RWPE2 (cell line): ENCODE measurements around the gene SLCO3A1.
"Not testable (repeated sequence)": the region's sequence is repeated elsewhere in the genome, so short reads cannot be mapped to it uniquely, and the experiment has no call there.

Source experiments
- ATAC-seq: fragments of 200-7000 bp; cut with Tn5 transposase; 3 replicates; pipeline ENCODE4 v1.9.1; 2021; ENCODE audit warnings: low read depth
- DNase-seq: peaks from one replicate; pipeline ENCODE4 v3.0.0-alpha.2; 2020; ENCODE audit warnings: low spot score
- H3K27ac ChIP-seq: fragments of 450-650 bp; 2 replicates; pipeline ENCODE4 v1.5.1; 2017; ENCODE audit warnings: mild to moderate bottlenecking; ENCODE audit not compliant: poor library complexity, severe bottlenecking
- H3K27me3 ChIP-seq: fragments of 250-450 bp; sonication (Bioruptor Pico); 2 replicates; pipeline ENCODE4 v1.5.1; 2021; ENCODE audit warnings: mild to moderate bottlenecking, moderate library complexity; ENCODE audit not compliant: insufficient read depth, poor library complexity, severe bottlenecking
- H3K36me3 ChIP-seq: fragments of 250-450 bp; sonication (Bioruptor Pico); 2 replicates; pipeline ENCODE4 v1.5.1; 2020; ENCODE audit warnings: low read depth, mild to moderate bottlenecking, moderate library complexity
- H3K4me1 ChIP-seq: fragments of 250-450 bp; sonication (Bioruptor Pico); 2 replicates; pipeline ENCODE4 v1.5.1; 2021; ENCODE audit warnings: mild to moderate bottlenecking, moderate library complexity; ENCODE audit not compliant: insufficient read depth, poor library complexity, severe bottlenecking
- H3K4me3 ChIP-seq: fragments of 250-450 bp; sonication (Bioruptor Pico); 2 replicates; pipeline ENCODE4 v1.5.1; 2021; ENCODE audit warnings: mild to moderate bottlenecking, moderate library complexity; ENCODE audit not compliant: severe bottlenecking
- H3K9me3 ChIP-seq: fragments of 250-450 bp; sonication (Bioruptor Pico); 2 replicates; pipeline ENCODE4 v1.5.1; 2021; ENCODE audit warnings: mild to moderate bottlenecking, moderate library complexity; ENCODE audit not compliant: severe bottlenecking
- TF ChIP-seq, protein P1 (sequence below): fragments of 450-650 bp; IDR thresholded peaks from one replicate; pipeline ENCODE4 v1.5.1; 2017; ENCODE audit warnings: mild to moderate bottlenecking, moderate library complexity; ENCODE audit not compliant: poor library complexity, severe bottlenecking

Gene SLCO3A1

DNA sequence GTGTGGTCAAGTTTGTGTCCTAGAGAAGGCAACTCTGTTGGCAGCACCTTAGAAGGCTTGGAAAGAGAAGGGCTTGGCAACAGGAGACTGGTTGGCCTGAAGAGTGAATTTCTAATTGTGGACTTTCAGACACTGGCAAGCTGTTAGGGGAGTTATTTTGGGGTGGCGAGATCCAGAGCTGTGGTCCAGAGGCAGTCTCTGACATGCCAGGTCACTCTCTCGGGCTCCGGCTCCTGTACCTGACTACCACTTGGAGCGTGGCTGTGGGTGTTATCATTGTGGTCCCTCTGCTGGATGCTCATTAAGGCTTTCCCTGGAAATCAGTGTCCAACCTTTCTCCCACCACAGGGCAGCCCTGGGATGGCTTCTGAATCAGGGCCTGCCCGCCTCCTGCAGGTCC lies 209.0 kb downstream of the SLCO3A1 start:
- H3K4me1 ChIP-seq, result peaks cover 8% of the 10 kb centered on the region
- H3K4me3 ChIP-seq, result no peak overlapping the region
- H3K36me3 ChIP-seq, result no peaks in the 10 kb centered on the region
- no peaks in the 10 kb centered on the region for H3K27me3 ChIP-seq
- no peaks in the 10 kb centered on the region for H3K9me3 ChIP-seq
- TF ChIP-seq, protein P1, sequence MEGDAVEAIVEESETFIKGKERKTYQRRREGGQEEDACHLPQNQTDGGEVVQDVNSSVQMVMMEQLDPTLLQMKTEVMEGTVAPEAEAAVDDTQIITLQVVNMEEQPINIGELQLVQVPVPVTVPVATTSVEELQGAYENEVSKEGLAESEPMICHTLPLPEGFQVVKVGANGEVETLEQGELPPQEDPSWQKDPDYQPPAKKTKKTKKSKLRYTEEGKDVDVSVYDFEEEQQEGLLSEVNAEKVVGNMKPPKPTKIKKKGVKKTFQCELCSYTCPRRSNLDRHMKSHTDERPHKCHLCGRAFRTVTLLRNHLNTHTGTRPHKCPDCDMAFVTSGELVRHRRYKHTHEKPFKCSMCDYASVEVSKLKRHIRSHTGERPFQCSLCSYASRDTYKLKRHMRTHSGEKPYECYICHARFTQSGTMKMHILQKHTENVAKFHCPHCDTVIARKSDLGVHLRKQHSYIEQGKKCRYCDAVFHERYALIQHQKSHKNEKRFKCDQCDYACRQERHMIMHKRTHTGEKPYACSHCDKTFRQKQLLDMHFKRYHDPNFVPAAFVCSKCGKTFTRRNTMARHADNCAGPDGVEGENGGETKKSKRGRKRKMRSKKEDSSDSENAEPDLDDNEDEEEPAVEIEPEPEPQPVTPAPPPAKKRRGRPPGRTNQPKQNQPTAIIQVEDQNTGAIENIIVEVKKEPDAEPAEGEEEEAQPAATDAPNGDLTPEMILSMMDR, result no peak
- no peak for DNase-seq
- H3K27ac ChIP-seq, result no peak overlapping the region
- no peak for ATAC-seq

DNA sequence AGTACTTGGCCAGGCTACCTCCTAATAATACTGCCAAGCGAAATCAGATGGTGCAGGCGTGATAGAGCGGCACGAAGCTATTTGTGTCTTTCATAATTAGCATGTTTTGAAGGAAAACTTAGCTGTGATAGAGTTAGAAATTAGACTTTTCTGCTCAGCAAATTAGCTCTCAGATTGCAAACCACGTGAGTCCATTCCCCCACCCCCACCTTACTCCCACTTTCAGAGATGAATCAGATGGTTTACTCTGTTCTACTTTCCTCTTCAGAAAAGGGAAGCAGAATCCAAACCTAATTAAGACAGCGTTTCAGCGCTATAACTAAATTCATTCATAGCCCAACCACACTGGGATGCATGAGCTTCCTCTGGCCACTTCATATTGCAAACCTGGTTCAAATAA lies 214.6 kb downstream of the SLCO3A1 start:
- Histone ChIP-seq H3K4me1 (peaks cover 11% of the 10 kb centered on the region), H3K9me3 (no peaks in the 10 kb centered on the region), H3K4me3 (no peak overlapping the region), H3K27ac (no peak overlapping the region), H3K27me3 (no peaks in the 10 kb centered on the region), H3K36me3 (no peaks in the 10 kb centered on the region)
- ATAC-seq (no peak), DNase-seq (no peak)
- TF ChIP-seq, protein P1, result no peak

DNA sequence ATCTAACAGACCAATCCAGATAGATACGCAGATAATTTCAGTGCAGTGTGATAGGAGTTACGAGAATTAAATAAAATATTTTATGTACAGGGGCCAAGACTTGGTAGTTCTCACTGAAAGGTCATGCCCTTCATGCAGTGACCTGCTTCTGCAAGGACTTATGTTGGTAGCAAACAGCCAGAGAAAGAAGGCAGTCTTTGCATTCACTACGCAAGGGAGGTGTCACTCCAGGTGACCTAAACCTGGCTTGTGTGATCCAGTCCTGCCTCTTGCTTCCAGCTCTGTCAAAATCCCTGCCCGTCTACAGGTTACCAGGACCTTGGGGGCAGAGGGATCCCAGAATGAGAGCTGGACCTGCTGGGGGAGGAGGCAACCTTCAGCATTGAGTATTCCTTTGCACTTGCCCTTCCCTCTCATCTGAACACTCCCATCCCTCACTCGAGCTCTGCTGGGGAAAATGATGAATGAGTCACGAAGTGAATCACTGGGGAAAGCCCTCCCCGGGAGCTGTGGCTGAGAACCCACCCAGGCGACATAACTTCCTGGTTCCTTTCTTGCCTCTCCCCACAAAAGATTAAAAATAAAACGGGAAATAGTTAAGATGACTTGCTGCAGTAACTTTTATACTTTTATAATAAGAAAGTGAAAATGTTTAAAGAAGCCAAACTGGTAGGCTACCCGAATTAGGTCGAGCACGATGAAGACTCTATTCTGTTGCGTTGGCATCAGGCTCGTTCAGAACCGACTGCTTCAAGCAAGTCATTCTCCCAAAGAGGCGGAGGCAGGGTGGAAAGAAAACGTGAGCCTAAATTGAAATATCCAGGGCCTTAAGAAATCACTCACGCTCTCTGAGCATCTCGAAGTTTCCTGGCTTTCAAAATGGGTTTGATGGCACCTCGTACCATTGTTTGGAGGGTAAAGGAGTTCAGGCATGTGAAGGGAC lies 216.1 kb downstream of the SLCO3A1 start:
- DNase-seq (peak; percentile 83), ATAC-seq (peak; percentile 100)
- Histone ChIP-seq H3K9me3 (no peaks in the 10 kb centered on the region), H3K36me3 (no peaks in the 10 kb centered on the region), H3K27me3 (no peaks in the 10 kb centered on the region), H3K4me3 (no peak overlapping the region), H3K27ac (peak overlapping the region; percentile 50), H3K4me1 (peaks cover 19% of the 10 kb centered on the region)
- TF ChIP-seq, protein P1, result no peak

DNA sequence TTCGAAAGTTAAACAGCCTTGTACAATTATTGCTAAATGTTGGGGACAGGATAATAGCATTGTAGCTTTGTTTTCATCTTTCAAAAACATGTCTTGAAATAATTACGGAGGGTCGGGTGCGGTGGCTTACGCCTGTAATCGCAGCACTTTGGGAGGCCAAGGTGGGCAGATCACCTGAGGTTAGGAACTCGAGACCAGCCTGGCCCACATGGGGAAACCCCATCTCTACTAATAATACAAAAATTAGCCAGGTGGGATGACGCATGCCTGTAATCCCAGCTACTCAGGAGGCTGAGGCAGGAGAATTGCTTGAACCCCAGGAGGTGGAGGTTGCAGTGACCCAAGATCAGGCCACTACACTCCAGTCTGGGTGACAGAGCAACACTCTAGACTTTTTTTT lies 216.7 kb downstream of the SLCO3A1 start:
- not testable (repeated sequence) for H3K36me3 ChIP-seq, H3K27me3 ChIP-seq, ATAC-seq, DNase-seq, H3K4me3 ChIP-seq, H3K9me3 ChIP-seq
- Histone ChIP-seq H3K4me1 (peaks cover 19% of the 10 kb centered on the region), H3K27ac (peak overlapping the region; percentile 50)

DNA sequence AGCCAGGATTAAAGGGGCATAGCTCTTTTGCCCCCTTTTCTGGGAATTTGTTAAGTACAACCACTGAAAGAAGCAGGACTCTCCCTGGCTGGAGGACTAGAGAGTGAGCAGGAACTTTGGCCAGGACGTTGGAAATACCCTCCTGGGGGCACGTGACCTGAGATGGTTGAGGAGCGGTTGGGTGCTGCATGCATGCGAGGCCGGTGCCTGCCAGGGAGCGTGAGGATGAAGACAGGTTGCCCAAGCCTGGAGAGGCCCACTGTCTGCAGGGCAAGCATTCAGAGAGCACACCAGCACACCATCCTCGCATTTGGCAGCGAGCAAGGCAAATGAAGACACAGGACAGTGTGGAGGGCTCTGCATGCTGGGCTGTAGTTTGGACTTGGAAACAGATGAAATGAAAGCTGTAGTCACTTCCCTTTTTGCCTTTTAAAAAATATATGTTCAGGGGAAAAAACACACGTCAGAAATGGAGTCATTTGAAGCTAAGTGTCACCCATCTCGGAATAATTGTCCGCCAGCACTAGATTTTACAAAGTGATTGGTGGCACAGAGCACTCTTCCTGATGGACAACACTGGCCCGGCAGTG lies 217.6 kb downstream of the SLCO3A1 start:
- no peaks in the 10 kb centered on the region for H3K36me3 ChIP-seq
- no peaks in the 10 kb centered on the region for H3K9me3 ChIP-seq
- no peak overlapping the region for H3K4me3 ChIP-seq
- H3K27me3 ChIP-seq, result no peaks in the 10 kb centered on the region
- no peak for ATAC-seq
- peaks cover 19% of the 10 kb centered on the region for H3K4me1 ChIP-seq
- H3K27ac ChIP-seq, result no peak overlapping the region
- DNase-seq, result no peak
- TF ChIP-seq, protein P1, result no peak
